Mononuclear cell (primary cell): ENCODE measurements around the gene POLR2J3. TPM values are rescaled to one million over a fixed set of nuclear protein-coding genes. Genes with fewer than 3 reads are reported as not detected.
"Not testable (repeated sequence)": the region's sequence is repeated elsewhere in the genome, so short reads cannot be mapped to it uniquely, and the experiment has no call there.

Experiments used
- H3K27me3 ChIP-seq: 2 replicates; pipeline ENCODE4 v1.6.0; 2011; ENCODE audit warnings: low read length, control low read depth; ENCODE audit not compliant: insufficient read depth
- H3K4me1 ChIP-seq: 2 replicates; pipeline ENCODE4 v1.5.1; 2011; ENCODE audit warnings: mild to moderate bottlenecking, low read length, control low read depth; ENCODE audit not compliant: insufficient read depth
- H3K4me3 ChIP-seq: 2 replicates; pipeline ENCODE4 v1.5.1; 2011; ENCODE audit warnings: mild to moderate bottlenecking, low read length, moderate library complexity
- H3K9me3 ChIP-seq: 2 replicates; pipeline ENCODE4 v1.5.1; 2011; ENCODE audit warnings: low read depth, mild to moderate bottlenecking, control low read depth, low read length
- total RNA-seq: library from RNA; depleted of rRNA; stranded (reverse); fragments of >200 nt; gene quantifications from one replicate; pipeline ENCODE4 v1.2.3, GENCODE V29; 2012

Gene POLR2J3
- total RNA-seq, 1 donor, result 115 TPM

DNA sequence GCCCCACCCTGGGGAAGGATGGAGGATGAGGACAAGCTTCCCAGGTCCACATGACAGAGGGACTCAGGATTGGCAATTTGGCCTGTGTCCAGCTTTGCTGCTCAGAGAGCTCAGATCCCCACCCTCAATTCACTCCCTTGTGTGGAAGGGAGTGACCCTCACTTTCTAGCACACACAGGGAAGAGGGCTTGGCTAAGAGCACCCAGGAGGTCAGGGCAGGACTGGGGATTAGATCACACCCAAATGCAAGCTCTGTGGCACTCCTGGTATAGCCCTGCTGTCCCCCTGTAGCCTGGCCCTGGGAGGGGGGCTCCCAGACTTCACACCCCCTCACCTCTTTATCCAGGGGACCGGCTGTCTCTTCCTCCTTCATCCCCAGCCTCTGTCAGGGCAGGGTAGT lies 28.0 kb downstream of the POLR2J3 start:
- not testable (repeated sequence) for H3K4me1 ChIP-seq, H3K4me3 ChIP-seq, H3K27me3 ChIP-seq, H3K9me3 ChIP-seq

DNA sequence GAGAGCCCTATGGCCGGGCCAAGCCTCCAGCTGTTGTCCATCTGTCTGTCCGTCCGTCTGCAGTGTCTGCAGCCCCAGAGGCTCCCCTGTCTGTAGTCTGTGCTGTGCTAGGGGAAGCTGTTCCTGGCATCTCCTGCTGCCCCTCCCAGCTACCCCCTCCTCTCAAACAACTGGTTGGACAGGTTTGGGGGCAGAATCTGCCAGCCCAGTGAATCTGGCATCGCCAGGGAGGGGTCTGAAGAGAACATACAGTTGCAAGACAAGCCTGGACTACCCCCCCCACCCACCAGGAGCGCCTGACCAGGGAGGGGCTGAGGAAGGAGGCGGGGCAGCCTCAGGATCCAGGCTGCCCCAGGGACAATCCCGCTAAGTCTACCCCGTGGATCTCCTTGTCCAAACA lies 28.8 kb downstream of the POLR2J3 start, which contains the start of gene UPK3BL2:
Gene UPK3BL2, minus strand, starts transcription at position 101 of the 400 bp plus-strand sequence. Its CDS starts 60 bp downstream, at position 41.
- not testable (repeated sequence) for H3K9me3 ChIP-seq, H3K27me3 ChIP-seq, H3K4me1 ChIP-seq, H3K4me3 ChIP-seq

DNA sequence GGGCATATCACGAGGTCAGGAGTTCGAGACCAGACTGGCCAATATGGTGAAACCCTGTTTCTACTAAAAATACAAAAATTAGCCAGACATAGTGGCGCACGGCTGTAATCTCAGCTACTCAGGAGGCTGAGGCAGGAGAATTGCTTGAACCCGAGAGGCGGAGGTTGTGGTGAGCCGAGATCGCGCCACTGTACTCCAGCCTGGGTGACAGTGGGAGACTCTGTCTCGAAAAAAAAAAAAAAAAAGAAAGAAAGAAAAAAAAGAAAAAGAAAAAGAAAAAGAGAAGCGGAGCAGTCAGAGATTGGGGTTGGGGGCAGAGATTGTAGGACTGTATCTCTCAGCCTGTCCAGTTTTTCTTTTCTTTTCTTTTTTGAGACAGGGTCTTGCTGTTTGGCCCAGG lies 29.6 kb downstream of the POLR2J3 start:
- H3K4me1 ChIP-seq, H3K4me3 ChIP-seq, H3K9me3 ChIP-seq, H3K27me3 ChIP-seq: not testable (repeated sequence)

DNA sequence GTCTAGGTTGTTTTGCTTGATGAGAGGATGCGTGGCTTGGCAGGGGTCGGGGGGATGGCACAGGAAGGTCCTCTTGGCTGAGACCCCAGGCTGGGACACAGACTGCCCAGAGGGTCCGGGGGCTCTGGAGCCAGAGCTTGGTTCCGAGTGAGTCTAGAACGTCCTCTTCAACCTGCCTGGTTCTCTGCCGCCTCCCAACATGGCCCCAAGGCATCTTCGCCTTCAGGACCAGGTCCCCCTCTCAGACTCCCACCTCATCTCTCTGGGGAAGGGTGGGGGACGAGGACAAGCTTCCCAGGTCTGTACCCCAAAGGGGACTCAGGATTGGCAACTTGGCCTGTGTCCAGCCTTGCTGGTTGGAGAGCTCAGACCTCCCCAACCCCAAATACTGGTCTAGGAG lies 30.3 kb downstream of the POLR2J3 start:
- H3K27me3 ChIP-seq, H3K9me3 ChIP-seq, H3K4me3 ChIP-seq: not testable (repeated sequence)

DNA sequence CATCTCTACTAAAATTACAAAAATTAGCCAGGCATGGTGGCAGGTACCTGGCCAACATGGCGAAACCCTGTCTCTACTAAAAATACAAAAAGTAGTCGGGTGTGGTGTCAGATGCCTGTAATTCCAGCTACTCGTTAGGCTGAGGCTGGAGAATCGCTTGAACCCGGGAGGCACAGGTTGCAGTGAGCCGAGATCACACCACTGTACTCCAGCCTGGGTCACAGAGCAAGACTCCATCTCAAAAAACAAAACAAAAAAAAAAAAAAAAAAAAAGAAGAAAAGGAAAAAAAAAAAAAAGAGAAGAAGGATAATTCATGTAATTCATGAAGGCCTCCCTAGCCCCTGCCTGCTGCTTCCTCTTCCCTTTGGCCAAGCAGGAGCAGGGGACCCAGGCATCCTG lies 31.8 kb downstream of the POLR2J3 start:
- H3K4me1 ChIP-seq, H3K4me3 ChIP-seq, H3K9me3 ChIP-seq, H3K27me3 ChIP-seq: not testable (repeated sequence)

More for the DNA sequence above, 30.3 kb downstream of the POLR2J3 start:
- H3K4me1 ChIP-seq, result not testable (repeated sequence)

DNA sequence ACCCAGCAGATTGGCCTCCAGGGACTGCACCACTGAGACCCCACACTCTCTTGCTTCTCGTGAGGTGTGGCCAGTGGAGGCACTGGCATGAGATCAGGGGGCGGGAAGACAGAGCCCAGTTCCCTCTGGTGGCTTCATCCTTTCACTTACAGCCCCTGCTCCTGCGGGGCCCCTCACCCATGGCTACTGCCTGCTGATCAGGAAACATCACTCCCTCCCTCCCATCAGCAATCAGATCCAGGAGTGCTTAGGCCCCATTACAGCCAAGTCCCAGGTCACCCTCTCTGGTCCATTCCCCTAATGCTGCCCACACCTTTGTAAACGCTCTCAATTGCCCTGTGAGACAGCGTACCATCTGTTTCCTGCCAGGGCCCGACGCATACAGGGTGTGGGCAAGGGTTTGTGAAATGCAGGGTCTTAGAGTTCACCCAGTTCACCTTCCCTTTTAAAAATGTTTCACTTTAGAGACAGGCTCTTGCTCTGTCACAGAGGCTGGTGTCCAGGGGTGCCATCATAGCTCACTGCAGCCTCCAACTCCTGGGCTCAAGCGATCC lies 37.2 kb downstream of the POLR2J3 start:
- H3K27me3 ChIP-seq, H3K4me1 ChIP-seq, H3K9me3 ChIP-seq, H3K4me3 ChIP-seq: not testable (repeated sequence)

DNA sequence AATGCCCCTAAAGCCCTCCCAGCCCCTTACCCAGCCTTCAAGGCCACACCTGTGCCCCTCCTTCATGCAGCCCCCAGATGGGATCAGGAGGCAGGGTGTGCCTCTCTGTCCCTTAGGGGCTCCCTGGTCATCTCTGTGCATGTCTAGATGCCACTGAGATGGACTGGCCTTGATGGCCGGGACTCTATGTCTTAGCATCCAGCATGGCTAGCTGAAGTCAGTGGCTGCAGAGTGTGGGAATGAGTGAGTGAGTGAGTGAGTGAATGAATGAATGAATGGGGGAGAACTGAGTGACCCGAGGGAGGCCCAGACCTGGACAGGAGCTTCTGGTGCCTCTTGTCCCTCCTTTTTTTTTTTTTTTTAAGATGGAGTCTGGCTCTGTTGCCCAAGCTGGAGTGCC lies 40.3 kb downstream of the POLR2J3 start:
- H3K4me3 ChIP-seq, H3K27me3 ChIP-seq, H3K4me1 ChIP-seq, H3K9me3 ChIP-seq: not testable (repeated sequence)

DNA sequence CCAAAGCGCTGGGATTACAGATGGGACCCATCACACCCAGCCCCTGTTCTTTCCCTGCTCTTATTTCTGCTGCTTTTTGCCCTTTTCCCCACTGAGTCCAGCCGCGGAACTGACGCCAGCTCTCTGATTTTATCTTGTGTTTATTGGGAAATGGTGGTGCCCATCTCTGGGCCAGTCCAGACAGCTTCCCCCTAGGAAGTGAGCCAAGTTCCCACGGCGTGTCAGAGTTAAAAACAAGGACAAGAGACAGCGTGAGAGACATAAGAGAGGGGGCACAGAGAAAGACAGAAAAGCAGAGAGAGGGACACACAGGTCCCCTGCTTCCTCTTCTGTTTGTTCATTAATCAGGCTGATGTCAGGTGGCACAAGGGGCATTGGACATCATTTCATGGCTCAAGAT lies 40.8 kb downstream of the POLR2J3 start:
- H3K9me3 ChIP-seq, H3K4me3 ChIP-seq, H3K4me1 ChIP-seq, H3K27me3 ChIP-seq: not testable (repeated sequence)

DNA sequence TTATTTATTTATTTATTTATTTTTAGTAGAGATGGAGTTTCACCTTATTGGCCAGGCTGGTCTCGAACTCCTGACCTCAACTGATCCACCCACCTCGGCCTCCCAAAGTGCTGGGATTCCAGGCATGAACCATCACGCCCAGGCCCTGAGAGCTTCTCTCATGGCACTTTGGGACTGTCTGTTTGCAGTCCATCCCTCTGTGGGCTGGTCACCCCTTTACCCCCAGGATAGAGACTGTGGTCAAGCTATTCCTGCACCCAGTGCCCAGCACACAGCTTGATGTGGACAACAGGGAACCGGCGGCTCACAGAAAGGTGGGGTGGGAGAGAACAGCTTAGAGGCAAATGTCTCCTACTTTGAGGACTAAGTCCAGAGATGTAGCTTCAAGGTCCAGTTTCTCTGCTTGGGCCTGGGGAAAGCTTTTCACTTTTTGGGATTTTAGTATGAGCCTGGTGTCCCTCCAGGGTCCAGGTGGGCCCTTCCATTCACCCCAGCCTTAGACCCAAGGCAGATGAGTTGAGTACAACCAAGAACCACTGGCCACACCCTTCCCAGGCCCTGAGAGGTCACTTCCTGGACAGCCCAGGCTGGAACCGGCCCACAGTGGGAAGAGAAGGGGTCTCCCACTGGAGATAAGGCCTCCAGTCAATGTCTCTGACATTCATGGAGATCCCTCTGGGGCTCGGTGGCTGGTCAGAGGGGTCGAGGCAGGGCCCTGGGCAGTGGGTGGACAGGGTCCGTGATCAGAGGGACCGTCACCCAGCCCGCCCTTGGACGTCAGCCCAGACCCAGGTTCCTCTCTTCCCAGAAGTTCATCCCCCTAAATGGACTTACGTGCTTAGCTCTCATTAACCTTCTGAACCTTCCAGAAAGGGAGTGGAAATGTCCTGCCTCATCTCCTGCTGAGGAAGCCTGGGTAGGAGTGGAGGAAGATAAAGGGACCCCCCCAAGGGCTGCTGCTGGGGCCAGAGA lies 44.3 kb downstream of the POLR2J3 start:
- not testable (repeated sequence) for H3K4me3 ChIP-seq, H3K27me3 ChIP-seq

DNA sequence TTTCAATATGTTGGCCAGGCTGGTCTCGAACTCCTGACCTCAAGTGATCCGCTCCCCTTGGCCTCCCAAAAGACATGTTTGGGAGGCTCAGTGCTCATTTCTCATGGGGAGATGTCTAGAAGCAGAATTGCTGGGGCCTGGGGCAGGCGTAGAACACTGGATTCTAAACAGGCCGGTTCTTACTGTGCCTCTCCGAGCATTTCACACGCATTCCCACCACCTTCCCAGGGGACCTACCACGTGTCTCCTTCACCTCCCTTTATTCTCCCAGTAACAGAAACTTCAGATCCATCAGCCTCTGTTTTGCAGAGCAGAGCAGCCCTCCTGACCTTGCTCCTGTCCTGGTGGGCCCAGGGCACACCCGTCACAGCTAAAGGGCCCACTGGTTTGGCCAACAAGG lies 45.2 kb downstream of the POLR2J3 start:
- not testable (repeated sequence) for H3K27me3 ChIP-seq, H3K4me1 ChIP-seq, H3K4me3 ChIP-seq, H3K9me3 ChIP-seq

More for the DNA sequence above, 44.3 kb downstream of the POLR2J3 start:
- not testable (repeated sequence) for H3K4me1 ChIP-seq, H3K9me3 ChIP-seq

DNA sequence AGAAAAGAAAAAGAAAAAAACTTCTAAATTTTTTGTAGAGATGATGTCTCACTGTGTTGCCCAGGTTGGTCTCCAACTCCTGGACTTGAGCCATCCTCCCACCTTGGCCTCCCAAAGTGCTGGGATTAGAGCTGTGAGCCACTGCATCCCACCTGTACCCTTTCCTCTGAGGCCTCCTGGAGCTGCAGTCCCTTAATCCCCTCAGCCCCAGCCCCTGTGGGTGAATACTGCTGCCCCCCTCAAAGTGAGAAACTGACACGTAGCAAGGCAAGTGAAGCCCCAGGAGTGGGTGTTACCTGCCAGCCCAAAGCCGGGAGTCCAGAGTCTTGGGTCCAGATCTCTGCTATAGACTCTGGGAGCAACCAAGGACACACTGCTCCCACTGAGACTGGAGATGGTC lies 47.6 kb downstream of the POLR2J3 start:
- not testable (repeated sequence) for H3K9me3 ChIP-seq, H3K4me1 ChIP-seq, H3K4me3 ChIP-seq, H3K27me3 ChIP-seq

DNA sequence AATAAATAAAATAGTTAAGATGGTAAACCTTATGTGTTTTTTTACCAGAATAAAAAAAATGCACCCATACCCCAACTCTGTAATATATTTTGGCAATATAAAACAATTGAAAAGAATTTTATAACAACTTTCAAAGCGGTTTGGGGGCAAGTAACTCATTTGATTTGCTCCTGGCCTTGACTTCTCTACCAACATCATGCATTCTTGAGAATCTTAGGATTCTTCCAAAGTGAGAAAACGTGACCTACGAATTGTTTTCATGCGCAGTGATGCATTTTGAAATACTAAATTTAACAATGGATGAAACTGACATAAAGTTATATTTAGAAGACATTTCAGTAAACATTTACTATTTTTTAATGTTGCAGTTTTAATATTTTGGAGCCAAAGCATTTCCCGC lies 51.6 kb downstream of the POLR2J3 start:
- H3K9me3 ChIP-seq, H3K4me3 ChIP-seq, H3K4me1 ChIP-seq, H3K27me3 ChIP-seq: not testable (repeated sequence)

DNA sequence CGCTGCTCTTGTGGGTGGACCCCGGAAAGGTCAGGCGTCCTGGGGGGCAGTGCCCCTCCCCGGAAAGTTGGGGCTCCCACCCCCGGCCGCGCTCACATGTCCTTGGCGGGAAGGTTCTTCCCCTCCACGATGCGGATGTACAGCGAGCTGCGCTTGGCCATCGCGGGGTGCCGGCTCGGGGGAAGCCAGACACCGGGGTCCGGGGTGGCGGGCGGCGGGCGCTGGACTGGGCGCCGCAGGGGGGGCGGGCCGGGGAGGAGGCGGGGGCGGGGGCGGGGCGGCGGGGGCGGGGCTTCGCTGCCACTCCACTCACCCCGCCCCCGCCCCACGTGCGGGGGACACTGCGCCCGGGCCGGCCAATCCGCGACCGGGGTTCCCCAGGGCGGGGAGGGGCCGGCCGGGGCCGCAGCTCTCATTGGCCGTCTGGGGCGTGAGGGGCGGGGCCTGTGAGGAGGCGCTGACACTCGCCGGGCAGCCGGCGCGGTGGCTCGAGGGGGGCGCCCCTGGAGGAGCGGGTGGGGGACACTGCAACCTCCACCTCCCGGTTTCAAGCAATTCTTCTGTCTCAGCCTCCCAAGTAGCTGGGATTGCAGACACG lies 54.7 kb downstream of the POLR2J3 start, which contains the start of gene RASA4B:
Gene RASA4B, minus strand, starts transcription at position 228 of the 598 bp plus-strand sequence. Its CDS starts 67 bp downstream, at position 161.
- H3K9me3 ChIP-seq, H3K27me3 ChIP-seq, H3K4me3 ChIP-seq, H3K4me1 ChIP-seq: not testable (repeated sequence)
